ENCODE measurements around the gene ZNF350. TPM values are rescaled to one million over a fixed set of nuclear protein-coding genes. Genes with fewer than 3 reads are reported as not detected.
"Not testable (repeated sequence)": the region's sequence is repeated elsewhere in the genome, so short reads cannot be mapped to it uniquely, and the experiment has no call there.

ZNF350 gene
- total RNA-seq = 10 to 100 TPM; 11.3 to 11.4 TPM

DNA sequence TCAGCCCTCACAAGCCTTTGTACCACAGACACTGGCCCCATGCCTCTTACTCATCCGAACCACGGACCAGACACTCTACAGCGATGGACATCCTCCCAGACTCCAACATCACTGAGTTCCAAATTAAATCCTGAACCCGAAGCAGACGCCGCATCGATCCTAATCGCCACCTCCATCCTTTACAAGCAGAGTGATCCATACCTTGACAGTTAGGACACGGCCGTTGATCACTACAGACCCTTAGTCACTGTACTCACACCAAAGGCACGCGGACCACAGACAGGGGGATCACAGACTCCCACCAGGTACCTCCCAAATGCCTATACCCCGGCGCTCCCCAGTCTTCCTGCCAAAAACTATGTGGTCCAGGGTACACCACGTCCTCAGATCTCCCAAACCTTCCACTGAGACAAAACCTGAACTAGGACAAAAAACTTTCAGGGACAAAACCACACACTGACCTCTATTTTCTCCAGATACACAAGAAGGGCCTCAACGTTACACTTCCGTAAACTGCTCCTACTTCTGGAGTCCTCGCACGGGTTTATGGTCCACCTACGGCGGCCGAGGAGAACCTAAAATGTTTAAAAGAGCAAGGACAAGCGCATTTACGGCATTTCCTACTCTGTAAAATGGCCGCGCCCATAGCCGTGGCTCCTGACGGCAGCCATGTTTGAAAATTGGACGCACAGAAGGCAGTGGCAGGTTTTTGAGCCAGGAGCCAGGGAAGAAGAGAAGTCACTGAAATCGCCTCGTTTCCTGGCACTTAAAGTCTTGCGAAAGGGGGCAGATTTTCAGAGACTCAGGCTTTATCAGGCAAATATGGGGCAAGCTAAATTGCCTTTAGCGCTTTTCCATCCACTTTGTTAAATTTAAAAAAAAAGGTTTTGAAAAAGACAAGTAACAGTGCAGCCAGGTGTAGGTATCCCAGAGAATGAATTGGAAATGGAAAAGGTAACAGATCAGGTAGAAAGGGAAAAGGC, at the start of gene ZNF350:
Gene ZNF350 (minus strand): TSS at position 532 of the 983 bp plus-strand sequence. CDS start 12,480 bp downstream, outside the sequence.
- Mint-ChIP-seq H3K27me3 (no peaks in the 10 kb centered on the region), H3K4me3 (peak within 1 kb of the TSS; percentile 96), H3K36me3 (peaks cover 78% of the 10 kb centered on the region), H3K4me1 (peaks cover 7% of the 10 kb centered on the region), H3K27ac (peak within 1 kb of the TSS; percentile 94), H3K9me3 (peaks cover 57% of the 10 kb centered on the region)
- peak; percentile 84 for DNase-seq

DNA sequence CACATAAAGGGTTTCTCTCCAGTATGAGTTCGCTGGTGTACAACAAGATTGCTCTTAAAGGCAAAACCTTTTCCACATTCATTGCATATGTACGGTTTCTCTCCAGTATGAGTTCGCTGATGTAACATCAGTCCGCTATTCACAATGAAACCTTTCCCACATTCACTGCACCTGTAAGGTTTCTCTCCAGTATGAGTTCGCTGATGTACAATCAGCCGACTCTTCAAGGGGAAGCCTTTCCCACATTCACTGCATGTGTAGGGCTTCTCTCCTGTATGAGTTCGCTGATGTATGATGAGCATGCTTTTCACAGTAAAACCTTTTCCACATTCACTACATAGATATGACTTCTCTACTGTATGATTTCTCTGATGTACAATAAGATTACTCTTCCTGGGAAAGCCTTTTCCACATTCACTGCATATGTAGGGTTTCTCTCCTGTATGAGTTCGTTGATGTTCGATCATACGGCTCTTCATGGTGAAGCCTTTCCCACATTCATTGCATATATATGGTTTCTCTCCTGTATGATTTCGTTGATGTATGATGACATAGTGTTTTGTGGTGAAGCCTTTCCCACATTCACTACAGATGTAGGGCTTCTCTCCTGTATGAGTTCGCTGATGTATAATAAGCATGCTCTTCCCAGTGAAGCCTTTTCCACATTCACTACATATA, 47.5 kb upstream of the ZNF350 start:
- no peak overlapping the region for H3K4me3 Mint-ChIP-seq
- DNase-seq = no peak
- peaks cover 88% of the 10 kb centered on the region for H3K36me3 Mint-ChIP-seq
- H3K27me3 Mint-ChIP-seq = no peaks in the 10 kb centered on the region
- H3K4me1 Mint-ChIP-seq = no peaks in the 10 kb centered on the region
- H3K27ac Mint-ChIP-seq = no peak overlapping the region
- peaks cover 54% of the 10 kb centered on the region for H3K9me3 Mint-ChIP-seq

DNA sequence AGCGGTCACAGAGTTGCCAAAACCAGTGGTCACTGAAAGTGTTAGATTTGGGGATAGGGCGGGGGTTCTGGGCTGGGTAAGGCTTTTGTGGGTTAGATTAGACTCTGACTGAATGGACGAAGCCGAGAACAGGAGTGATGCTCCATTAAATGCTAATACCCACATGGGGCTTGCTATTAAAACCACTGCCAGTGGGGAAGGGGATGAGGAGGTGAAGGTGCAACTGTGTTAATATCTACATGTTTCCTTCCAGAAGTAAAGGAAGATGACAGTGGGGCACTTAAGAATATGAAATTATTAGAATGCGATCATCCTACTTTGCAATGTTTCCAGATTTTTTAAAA, 42.1 kb upstream of the ZNF350 start:
- H3K4me3 Mint-ChIP-seq = peak overlapping the region; percentile 95
- DNase-seq = no peak
- peaks cover 50% of the 10 kb centered on the region for H3K9me3 Mint-ChIP-seq
- H3K4me1 Mint-ChIP-seq = peaks cover 10% of the 10 kb centered on the region
- peaks cover 83% of the 10 kb centered on the region for H3K36me3 Mint-ChIP-seq
- H3K27ac Mint-ChIP-seq = peak overlapping the region; percentile 91
- H3K27me3 Mint-ChIP-seq = no peaks in the 10 kb centered on the region

DNA sequence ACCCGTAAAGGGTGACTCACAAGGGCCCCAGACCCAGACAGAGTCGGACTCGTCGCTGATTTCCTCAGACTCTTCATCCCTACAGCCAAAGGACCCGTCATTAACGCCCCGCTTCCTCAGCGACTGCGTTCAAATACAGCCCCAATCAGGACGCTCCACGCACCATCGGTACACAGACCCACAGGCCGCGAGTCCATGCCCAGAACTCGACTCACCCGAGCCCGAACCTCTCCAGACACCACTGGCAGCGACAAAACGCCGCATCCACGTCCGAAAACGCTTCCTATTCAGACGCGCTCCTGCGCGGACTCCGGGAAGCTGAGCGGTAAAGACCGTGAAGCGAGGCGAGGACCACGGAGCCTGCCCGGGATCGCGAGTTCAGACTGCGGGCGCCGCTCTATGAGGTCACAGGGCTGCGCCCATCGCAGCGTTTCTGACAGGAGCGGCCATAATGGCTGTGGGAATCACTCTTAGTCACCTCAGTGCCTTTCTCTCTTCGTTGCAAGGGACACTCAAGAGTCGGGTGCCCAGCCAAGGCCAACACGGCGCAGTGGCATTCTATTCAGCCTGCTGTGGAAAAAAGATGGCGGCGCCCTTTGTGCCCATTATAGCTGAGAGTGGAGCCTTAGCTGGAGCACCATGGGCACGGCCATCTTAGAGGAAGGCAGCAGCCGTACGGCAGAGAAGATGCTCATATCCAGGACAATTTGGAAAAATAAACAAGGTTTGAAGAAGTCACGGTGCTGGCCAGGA, 41.6 kb upstream of the ZNF350 start, which contains the start of gene ZNF614:
Gene ZNF614 (minus strand): TSS at position 353 of the 753 bp plus-strand sequence. CDS start 2,634 bp downstream, outside the sequence.
- Mint-ChIP-seq H3K4me1 (peaks cover 10% of the 10 kb centered on the region), H3K4me3 (peak within 1 kb of the TSS; percentile 95), H3K36me3 (peaks cover 83% of the 10 kb centered on the region), H3K9me3 (peaks cover 48% of the 10 kb centered on the region), H3K27me3 (no peaks in the 10 kb centered on the region), H3K27ac (peak within 1 kb of the TSS; percentile 91)
- peak; percentile 86 for DNase-seq

DNA sequence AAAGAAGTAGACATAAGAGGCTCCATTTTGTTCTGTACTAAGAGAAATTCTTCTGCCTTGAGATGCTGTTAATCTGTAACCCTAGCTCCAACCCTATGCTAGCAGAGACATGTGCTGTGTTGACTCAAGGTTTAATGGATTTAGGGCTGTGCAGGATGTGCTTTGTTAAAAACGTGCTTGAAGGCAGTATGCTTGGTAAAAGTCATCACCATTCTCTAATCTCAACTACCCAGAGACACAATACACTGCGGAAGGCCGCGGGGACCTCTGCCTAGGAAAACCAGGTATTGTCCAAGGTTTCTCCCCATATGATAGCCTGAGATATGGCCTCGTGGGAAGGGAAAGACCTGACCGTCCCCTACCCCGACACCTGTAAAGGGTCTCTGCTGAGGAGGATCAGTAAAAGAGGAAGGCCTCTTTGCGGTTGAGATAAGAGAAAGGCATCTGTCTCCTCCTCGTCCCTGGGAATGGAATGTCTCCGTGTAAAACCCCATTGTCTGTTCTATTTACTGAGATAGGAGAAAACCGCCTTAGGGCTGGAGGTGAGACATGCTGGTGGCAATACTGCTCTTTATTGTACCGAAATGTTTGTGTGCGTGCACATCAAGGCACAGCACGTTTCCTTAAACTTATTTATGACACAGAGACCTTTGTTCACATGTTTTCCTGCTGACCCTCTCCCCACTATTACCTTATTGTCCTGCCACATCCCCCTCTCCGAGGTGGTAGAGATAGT, 39.8 kb upstream of the ZNF350 start:
- Mint-ChIP-seq H3K36me3 (peaks cover 87% of the 10 kb centered on the region), H3K4me1 (peaks cover 10% of the 10 kb centered on the region), H3K9me3 (peaks cover 51% of the 10 kb centered on the region), H3K4me3 (peak overlapping the region; percentile 95)
- not testable (repeated sequence) for DNase-seq, H3K27me3 Mint-ChIP-seq, H3K27ac Mint-ChIP-seq

DNA sequence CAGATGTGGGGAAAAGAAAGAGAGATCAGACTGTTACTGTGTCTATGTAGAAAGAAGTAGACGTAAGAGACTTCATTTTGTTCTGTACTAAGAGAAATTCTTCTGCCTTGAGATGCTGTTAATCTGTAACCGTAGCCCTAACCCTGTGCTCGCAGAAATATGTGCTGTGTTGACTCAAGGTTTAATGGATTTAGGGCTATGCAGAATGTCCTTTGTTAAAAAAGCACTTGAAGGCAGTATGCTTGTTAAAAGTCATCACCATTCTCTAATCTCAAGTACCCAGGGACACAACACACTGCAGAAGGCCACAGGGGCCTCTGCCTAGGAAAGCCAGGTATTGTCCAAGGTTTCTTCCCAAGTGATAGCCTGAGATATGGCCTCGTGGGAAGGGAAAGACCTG, 37.8 kb upstream of the ZNF350 start:
- H3K4me1 Mint-ChIP-seq = peaks cover 12% of the 10 kb centered on the region
- not testable (repeated sequence) for H3K4me3 Mint-ChIP-seq, H3K27ac Mint-ChIP-seq, DNase-seq, H3K27me3 Mint-ChIP-seq
- H3K36me3 Mint-ChIP-seq = peaks cover 89% of the 10 kb centered on the region
- peaks cover 57% of the 10 kb centered on the region for H3K9me3 Mint-ChIP-seq

DNA sequence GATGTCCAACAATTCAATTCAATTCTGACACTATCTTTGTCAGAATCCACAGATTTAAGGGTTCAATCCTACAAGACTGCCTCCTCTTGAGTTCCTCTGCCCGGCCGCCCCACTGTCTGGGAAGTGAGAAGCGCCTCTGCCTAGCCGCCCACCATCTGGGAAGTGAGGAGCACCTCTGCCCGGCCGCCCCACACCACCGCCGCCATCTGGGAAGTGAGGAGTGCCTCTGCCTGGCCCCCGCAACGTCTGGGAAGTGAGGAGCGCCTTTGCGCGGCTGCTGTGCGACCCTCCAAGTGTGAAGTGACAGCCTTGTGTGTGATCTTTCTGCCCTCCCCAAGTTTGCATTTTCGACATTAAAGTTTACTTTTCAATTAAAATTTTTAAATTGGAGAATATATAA, 35.6 kb upstream of the ZNF350 start:
- no peak overlapping the region for H3K27ac Mint-ChIP-seq
- no peaks in the 10 kb centered on the region for H3K27me3 Mint-ChIP-seq
- peaks cover 67% of the 10 kb centered on the region for H3K9me3 Mint-ChIP-seq
- peaks cover 97% of the 10 kb centered on the region for H3K36me3 Mint-ChIP-seq
- DNase-seq = no peak
- H3K4me3 Mint-ChIP-seq = no peak overlapping the region
- H3K4me1 Mint-ChIP-seq = peaks cover 10% of the 10 kb centered on the region

DNA sequence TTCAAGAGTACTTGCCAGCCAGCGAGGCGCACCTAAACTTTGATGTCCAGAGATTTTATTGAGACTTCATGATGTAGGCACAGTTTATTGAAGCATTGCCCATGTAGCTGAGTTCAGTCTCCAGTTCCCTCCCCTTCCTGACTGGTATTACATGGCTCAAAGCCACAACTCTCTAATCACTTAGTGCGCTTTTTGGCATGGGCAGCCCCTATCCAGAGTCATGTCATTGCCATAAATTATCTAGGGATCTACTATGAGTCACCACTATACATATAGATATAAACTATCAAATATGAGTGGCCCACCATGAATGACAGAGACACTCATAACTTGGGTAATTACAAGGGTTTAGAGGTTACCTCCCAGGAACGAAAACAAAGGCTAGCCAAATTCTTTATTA, 33.9 kb upstream of the ZNF350 start:
- no peaks in the 10 kb centered on the region for H3K27me3 Mint-ChIP-seq
- no peak for DNase-seq
- peaks cover 2% of the 10 kb centered on the region for H3K4me1 Mint-ChIP-seq
- H3K27ac Mint-ChIP-seq = no peak overlapping the region
- peaks cover 97% of the 10 kb centered on the region for H3K36me3 Mint-ChIP-seq
- H3K9me3 Mint-ChIP-seq = peaks cover 70% of the 10 kb centered on the region
- H3K4me3 Mint-ChIP-seq = no peak overlapping the region

DNA sequence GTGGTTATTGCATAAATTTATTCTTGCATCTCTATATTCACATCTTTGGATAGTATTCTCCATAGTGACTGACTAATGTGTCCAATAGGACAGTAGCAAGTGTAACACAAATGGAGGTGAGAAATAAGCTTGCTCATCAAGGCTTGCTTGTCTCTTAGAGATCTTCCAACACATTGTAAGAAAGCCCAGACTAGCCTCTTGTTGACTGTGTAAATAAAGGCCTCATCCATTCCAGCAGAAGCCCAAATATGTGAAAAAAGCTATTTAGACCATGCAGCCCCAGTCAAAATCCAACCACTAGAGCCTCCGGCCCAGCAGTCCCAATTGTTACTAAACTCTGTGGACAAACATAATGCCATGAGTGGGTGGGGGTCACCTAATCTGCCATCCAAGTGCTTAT, 24.0 kb upstream of the ZNF350 start:
- no peak for DNase-seq
- H3K36me3 Mint-ChIP-seq = peaks cover 80% of the 10 kb centered on the region
- peaks cover 8% of the 10 kb centered on the region for H3K4me1 Mint-ChIP-seq
- H3K9me3 Mint-ChIP-seq = peaks cover 37% of the 10 kb centered on the region
- H3K27ac Mint-ChIP-seq = no peak overlapping the region
- no peak overlapping the region for H3K4me3 Mint-ChIP-seq
- no peaks in the 10 kb centered on the region for H3K27me3 Mint-ChIP-seq

DNA sequence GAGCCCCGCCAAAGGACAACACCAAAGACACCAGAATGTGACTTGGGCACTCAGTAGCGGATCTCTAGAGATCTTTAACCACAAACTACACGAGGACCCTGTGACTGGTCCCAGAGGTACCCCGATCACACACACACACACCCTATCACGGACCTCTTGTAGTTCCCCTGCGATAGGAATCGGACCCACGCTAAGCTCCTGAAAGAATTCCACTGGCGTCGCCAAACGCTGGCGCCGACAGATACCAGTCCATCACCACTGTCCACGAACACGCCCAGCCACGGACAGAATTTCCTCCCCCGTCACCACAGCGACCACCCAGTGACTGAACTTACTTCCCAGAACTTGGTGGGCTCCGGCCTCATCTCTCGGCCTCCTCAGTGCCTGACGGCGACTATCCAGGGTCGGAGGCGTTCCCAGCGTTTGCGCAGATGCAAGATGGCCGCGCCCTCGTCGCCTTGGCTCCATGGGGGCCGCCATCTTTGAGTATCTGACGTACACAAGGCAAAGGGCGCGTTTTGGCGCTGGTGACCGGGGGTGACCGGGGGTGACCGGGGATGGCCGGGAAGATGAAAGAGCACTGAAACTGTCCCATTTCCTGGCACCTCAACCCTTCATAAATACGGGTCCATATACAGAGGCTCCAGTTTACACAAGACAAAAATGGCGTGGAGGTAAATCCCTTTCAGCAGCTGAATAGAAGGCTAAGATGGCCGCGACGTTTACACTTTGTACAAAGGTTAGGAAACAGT, 21.3 kb upstream of the ZNF350 start, which contains the start of gene ZNF615:
Gene ZNF615 (minus strand): TSS at position 406 of the 752 bp plus-strand sequence. CDS start 4,500 bp downstream, outside the sequence.
- H3K27me3 Mint-ChIP-seq = no peaks in the 10 kb centered on the region
- H3K4me1 Mint-ChIP-seq = peaks cover 8% of the 10 kb centered on the region
- H3K27ac Mint-ChIP-seq = peak within 1 kb of the TSS; percentile 98
- H3K9me3 Mint-ChIP-seq = peaks cover 41% of the 10 kb centered on the region
- peak; percentile 86 for DNase-seq
- peaks cover 80% of the 10 kb centered on the region for H3K36me3 Mint-ChIP-seq
- H3K4me3 Mint-ChIP-seq = peak within 1 kb of the TSS; percentile 89

DNA sequence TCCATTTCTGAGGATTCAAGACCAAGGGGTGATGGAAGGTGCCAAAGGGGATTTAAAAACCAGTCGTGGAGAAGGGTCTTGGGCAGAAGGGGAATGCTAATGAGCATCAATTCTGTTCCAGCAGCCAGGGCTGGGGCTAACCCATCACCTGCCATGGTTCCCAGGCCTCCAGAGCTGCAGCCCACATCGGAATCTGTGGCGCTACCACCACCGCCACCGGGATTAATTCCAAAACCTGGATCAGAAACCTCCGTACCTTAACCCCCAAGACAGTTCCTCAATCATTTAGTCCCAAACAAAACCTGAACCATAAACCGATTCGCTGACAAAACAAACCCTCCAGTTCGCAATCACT, 20.8 kb upstream of the ZNF350 start:
- Mint-ChIP-seq H3K36me3 (peaks cover 79% of the 10 kb centered on the region), H3K27ac (peak overlapping the region; percentile 98), H3K27me3 (no peaks in the 10 kb centered on the region), H3K9me3 (peaks cover 39% of the 10 kb centered on the region), H3K4me3 (peak overlapping the region; percentile 89), H3K4me1 (peaks cover 8% of the 10 kb centered on the region)
- peak; percentile 11 for DNase-seq

DNA sequence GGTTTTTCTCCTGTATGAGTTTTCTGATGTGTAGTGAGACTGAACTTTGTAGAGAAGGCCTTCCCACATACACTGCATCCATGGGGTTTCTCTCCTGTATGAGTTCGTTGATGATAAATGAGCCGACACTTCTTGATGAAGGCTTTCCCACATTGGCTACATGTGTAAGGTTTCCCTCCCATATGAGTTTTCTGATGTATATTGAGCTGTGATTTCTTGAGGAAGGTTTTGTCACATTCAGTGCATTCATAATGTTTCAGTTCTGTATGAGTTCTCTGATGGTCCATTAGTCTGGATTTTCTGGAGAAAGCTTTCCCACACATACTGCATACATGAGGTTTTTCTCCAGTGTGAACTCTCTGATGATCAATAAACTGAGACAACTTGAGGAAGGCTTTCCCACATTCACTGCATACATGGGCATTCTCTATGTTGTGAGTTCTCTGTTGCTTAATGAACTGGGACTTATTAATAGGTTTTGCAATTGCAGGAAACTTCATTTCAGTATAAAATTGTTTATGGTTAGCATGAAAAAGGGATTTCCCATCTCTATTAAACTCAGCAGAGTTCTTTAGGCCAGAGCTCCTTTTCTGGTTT, 7.5 kb upstream of the ZNF350 start:
- no peaks in the 10 kb centered on the region for H3K27me3 Mint-ChIP-seq
- H3K9me3 Mint-ChIP-seq = peaks cover 54% of the 10 kb centered on the region
- H3K4me3 Mint-ChIP-seq = no peak overlapping the region
- peaks cover 85% of the 10 kb centered on the region for H3K36me3 Mint-ChIP-seq
- H3K27ac Mint-ChIP-seq = no peak overlapping the region
- no peaks in the 10 kb centered on the region for H3K4me1 Mint-ChIP-seq
- no peak for DNase-seq

DNA sequence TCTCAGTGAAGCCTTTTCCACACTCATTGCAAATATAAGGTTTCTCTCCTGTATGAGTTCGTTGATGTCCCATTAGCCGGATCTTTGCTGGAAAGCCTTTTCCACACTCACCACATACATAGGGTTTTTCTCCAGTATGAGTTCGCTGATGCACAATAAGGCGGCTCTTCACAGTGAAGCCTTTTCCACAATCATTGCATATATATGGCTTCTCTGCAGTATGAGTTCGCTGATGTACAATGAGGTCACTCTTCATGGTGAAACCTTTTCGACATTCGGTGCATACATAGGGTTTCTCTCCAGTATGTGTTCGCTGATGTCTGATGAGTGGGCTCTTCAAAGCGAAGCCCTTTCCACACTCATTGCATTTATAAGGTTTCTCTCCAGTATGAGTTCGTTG, 6.8 kb upstream of the ZNF350 start:
- no peaks in the 10 kb centered on the region for H3K4me1 Mint-ChIP-seq
- no peak overlapping the region for H3K4me3 Mint-ChIP-seq
- H3K27ac Mint-ChIP-seq = no peak overlapping the region
- no peak for DNase-seq
- H3K36me3 Mint-ChIP-seq = peaks cover 84% of the 10 kb centered on the region
- H3K9me3 Mint-ChIP-seq = peaks cover 58% of the 10 kb centered on the region
- no peaks in the 10 kb centered on the region for H3K27me3 Mint-ChIP-seq
